WTC11 (cell line): ENCODE results near the gene GFOD2.

ENCODE experiments used
- ATF2 ChIP-seq: sonication (generic); formaldehyde crosslinking; IDR thresholded peaks from 2 replicates; pipeline ENCODE4 v1.8.1; 2022; ENCODE audit warnings: low read depth, missing genetic modification reagents, borderline replicate concordance
- CREM ChIP-seq: sonication (generic); formaldehyde crosslinking; IDR thresholded peaks from 2 replicates; pipeline ENCODE4 v1.8.1; 2022; ENCODE audit warnings: mild to moderate bottlenecking, missing genetic modification reagents, moderate library complexity
- FOXJ3 ChIP-seq: sonication (generic); formaldehyde crosslinking; IDR thresholded peaks from 2 replicates; pipeline ENCODE4 v1.9.0; 2021; ENCODE audit warnings: missing genetic modification reagents, mild to moderate bottlenecking, borderline replicate concordance
- RELA ChIP-seq: sonication (generic); formaldehyde crosslinking; IDR thresholded peaks from 2 replicates; pipeline ENCODE4 v1.8.1; 2022; ENCODE audit warnings: missing genetic modification reagents, mild to moderate bottlenecking, borderline replicate concordance
- TEAD4 ChIP-seq: sonication (generic); formaldehyde crosslinking; IDR thresholded peaks from 2 replicates; pipeline ENCODE4 v1.8.0; 2022; ENCODE audit warnings: mild to moderate bottlenecking, missing genetic modification reagents
- ZNF138 ChIP-seq: sonication (generic); formaldehyde crosslinking; conservative IDR thresholded peaks from 2 replicates; pipeline ENCODE4 v1.8.1; 2022; ENCODE audit warnings: mild to moderate bottlenecking, moderate library complexity, missing genetic modification reagents
- ZNF317 ChIP-seq: sonication (generic); formaldehyde crosslinking; IDR thresholded peaks from 2 replicates; pipeline ENCODE4 v1.8.1; 2023; ENCODE audit warnings: low read depth, mild to moderate bottlenecking, moderate library complexity, missing genetic modification reagents, borderline replicate concordance
- TF ChIP-seq, protein P1 (sequence below): fragments of 200-600 bp; IDR thresholded peaks from 2 replicates; pipeline ENCODE4 v1.8.0; 2022; ENCODE audit warnings: antibody characterized with exemption
- TF ChIP-seq, protein P2 (sequence below): sonication (generic); formaldehyde crosslinking; IDR thresholded peaks from 2 replicates; pipeline ENCODE4 v1.8.0; 2022; ENCODE audit warnings: mild to moderate bottlenecking, missing genetic modification reagents

GRCh38 chr16:67697422-67698185 is 21.5 kb downstream of the GFOD2 start:
- TF ChIP-seq, protein P1, sequence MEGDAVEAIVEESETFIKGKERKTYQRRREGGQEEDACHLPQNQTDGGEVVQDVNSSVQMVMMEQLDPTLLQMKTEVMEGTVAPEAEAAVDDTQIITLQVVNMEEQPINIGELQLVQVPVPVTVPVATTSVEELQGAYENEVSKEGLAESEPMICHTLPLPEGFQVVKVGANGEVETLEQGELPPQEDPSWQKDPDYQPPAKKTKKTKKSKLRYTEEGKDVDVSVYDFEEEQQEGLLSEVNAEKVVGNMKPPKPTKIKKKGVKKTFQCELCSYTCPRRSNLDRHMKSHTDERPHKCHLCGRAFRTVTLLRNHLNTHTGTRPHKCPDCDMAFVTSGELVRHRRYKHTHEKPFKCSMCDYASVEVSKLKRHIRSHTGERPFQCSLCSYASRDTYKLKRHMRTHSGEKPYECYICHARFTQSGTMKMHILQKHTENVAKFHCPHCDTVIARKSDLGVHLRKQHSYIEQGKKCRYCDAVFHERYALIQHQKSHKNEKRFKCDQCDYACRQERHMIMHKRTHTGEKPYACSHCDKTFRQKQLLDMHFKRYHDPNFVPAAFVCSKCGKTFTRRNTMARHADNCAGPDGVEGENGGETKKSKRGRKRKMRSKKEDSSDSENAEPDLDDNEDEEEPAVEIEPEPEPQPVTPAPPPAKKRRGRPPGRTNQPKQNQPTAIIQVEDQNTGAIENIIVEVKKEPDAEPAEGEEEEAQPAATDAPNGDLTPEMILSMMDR = no peak
- TF ChIP-seq RELA (CRISPR knock-in tag) (no peak), CREM (CRISPR knock-in tag) (no peak), TEAD4 (no peak), FOXJ3 (no peak), ZNF138 (no peak), ATF2 (CRISPR knock-in tag) (no peak), ZNF317 (CRISPR knock-in tag) (no peak)
- TF ChIP-seq, protein P2, sequence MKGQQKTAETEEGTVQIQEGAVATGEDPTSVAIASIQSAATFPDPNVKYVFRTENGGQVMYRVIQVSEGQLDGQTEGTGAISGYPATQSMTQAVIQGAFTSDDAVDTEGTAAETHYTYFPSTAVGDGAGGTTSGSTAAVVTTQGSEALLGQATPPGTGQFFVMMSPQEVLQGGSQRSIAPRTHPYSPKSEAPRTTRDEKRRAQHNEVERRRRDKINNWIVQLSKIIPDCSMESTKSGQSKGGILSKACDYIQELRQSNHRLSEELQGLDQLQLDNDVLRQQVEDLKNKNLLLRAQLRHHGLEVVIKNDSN (CRISPR knock-in tag) = no peak
